ENCODE data around the gene AHSP.

GRCh38 chr16:31535737-31536136 lies 8.0 kb downstream of the AHSP start:
- no peak for TF ChIP-seq CTCF (conservative IDR thresholded peaks at IDR 0.05; ENCODE audit: low read length)
- TF ChIP-seq EZH2phosphoT487 (IDR thresholded peaks at IDR 0.05; ENCODE audit: borderline replicate concordance): no peak
